Glutamatergic neuron (in vitro differentiated cells): ENCODE measurements around the gene SMARCC1. TPM values are rescaled to one million over a fixed set of nuclear protein-coding genes. Genes with fewer than 3 reads are reported as not detected.

Experiments used
- DNase-seq: peaks from one replicate; pipeline ENCODE4 v3.0.0; 2022
- H3K27ac Mint-ChIP-seq: one replicate; pipeline ENCODE4 v1.8.0; 2020; ENCODE audit warnings: mild to moderate bottlenecking, mixed read lengths, inconsistent platforms; ENCODE audit not compliant: unreplicated experiment
- H3K27me3 Mint-ChIP-seq: one replicate; pipeline ENCODE4 v1.8.0; 2020; ENCODE audit warnings: mild to moderate bottlenecking, moderate library complexity, mixed read lengths, inconsistent platforms; ENCODE audit not compliant: unreplicated experiment
- H3K36me3 Mint-ChIP-seq: one replicate; pipeline ENCODE4 v1.8.0; 2020; ENCODE audit warnings: mild to moderate bottlenecking, mixed read lengths, inconsistent platforms; ENCODE audit not compliant: unreplicated experiment
- H3K4me1 Mint-ChIP-seq: one replicate; pipeline ENCODE4 v1.8.0; 2020; ENCODE audit warnings: mild to moderate bottlenecking, low read depth, mixed read lengths, inconsistent platforms; ENCODE audit not compliant: unreplicated experiment
- H3K4me3 Mint-ChIP-seq: one replicate; pipeline ENCODE4 v1.8.0; 2020; ENCODE audit warnings: mild to moderate bottlenecking, mixed read lengths, inconsistent platforms; ENCODE audit not compliant: unreplicated experiment
- H3K9me3 Mint-ChIP-seq: one replicate; pipeline ENCODE4 v1.8.0; 2020; ENCODE audit warnings: mild to moderate bottlenecking, moderate library complexity, mixed read lengths, inconsistent platforms; ENCODE audit not compliant: unreplicated experiment
- CTCF ChIP-seq: fragments of 200-600 bp; sonication (generic); IDR thresholded peaks from one replicate; pipeline ENCODE4 v1.5.0; 2021; ENCODE audit not compliant: partially characterized antibody, unreplicated experiment
- total RNA-seq: library from RNA; stranded (reverse); fragmentation: NEBNext Ultra II Directional; extraction: Animal tissue kit (Norgen Biotek cat#: 25700); gene quantifications from one replicate; pipeline ENCODE4 v1.2.1, GENCODE V29; 2021; ENCODE audit not compliant: unreplicated experiment

Gene SMARCC1
- total RNA-seq, 1 donor from 2014 or later, result 196 TPM

GRCh38 chr3:47634996-47635395, 146.7 kb downstream of the SMARCC1 start:
- Mint-ChIP-seq H3K27ac (no peak overlapping the region), H3K4me3 (no peak overlapping the region), H3K4me1 (no peaks in the 10 kb centered on the region), H3K27me3 (no peaks in the 10 kb centered on the region), H3K36me3 (peaks cover 4% of the 10 kb centered on the region), H3K9me3 (peaks cover 1% of the 10 kb centered on the region)
- TF ChIP-seq CTCF, result no peak
- no peak for DNase-seq

GRCh38 chr3:47630810-47631209, 150.9 kb downstream of the SMARCC1 start:
- no peak overlapping the region for H3K27ac Mint-ChIP-seq
- H3K36me3 Mint-ChIP-seq, result peaks cover 4% of the 10 kb centered on the region
- DNase-seq, result no peak
- H3K27me3 Mint-ChIP-seq, result peaks cover 3% of the 10 kb centered on the region
- no peaks in the 10 kb centered on the region for H3K4me1 Mint-ChIP-seq
- no peak for TF ChIP-seq CTCF
- peaks cover 1% of the 10 kb centered on the region for H3K9me3 Mint-ChIP-seq
- H3K4me3 Mint-ChIP-seq, result no peak overlapping the region

GRCh38 chr3:47629770-47630169, 151.9 kb downstream of the SMARCC1 start:
- peaks cover 1% of the 10 kb centered on the region for H3K9me3 Mint-ChIP-seq
- no peak overlapping the region for H3K27ac Mint-ChIP-seq
- TF ChIP-seq CTCF, result no peak
- no peaks in the 10 kb centered on the region for H3K4me1 Mint-ChIP-seq
- H3K4me3 Mint-ChIP-seq, result no peak overlapping the region
- H3K27me3 Mint-ChIP-seq, result peaks cover 3% of the 10 kb centered on the region
- peaks cover 4% of the 10 kb centered on the region for H3K36me3 Mint-ChIP-seq
- no peak for DNase-seq

- Mint-ChIP-seq H3K9me3 (peaks cover 1% of the 10 kb centered on the region), H3K27ac (no peak overlapping the region), H3K36me3 (peaks cover 4% of the 10 kb centered on the region), H3K4me3 (no peak overlapping the region), H3K27me3 (peaks cover 3% of the 10 kb centered on the region), H3K4me1 (no peaks in the 10 kb centered on the region)
- DNase-seq, result no peak
- TF ChIP-seq CTCF, result no peak
Measured at GRCh38 chr3:47628426-47628825, 153.3 kb downstream of the SMARCC1 start.

- no peak overlapping the region for H3K4me3 Mint-ChIP-seq
- peaks cover 8% of the 10 kb centered on the region for H3K4me1 Mint-ChIP-seq
- H3K36me3 Mint-ChIP-seq, result no peaks in the 10 kb centered on the region
- H3K27me3 Mint-ChIP-seq, result no peaks in the 10 kb centered on the region
- no peak for TF ChIP-seq CTCF
- H3K27ac Mint-ChIP-seq, result no peak overlapping the region
- DNase-seq, result no peak
- peaks cover 9% of the 10 kb centered on the region for H3K9me3 Mint-ChIP-seq
Measured at GRCh38 chr3:47622671-47623461, 158.8 kb downstream of the SMARCC1 start.
